GM23248 (cell line): ENCODE measurements around the gene EIF1AD. TPM values are rescaled to one million over a fixed set of nuclear protein-coding genes. Genes with fewer than 3 reads are reported as not detected.

ENCODE experiments used
- DNase-seq: peaks from one replicate; pipeline ENCODE4 v3.0.0-alpha.2; 2015
- H2AFZ ChIP-seq: fragments of 200-600 bp; sonication (generic); 2 replicates; pipeline ENCODE4 v1.6.1; 2016; ENCODE audit warnings: antibody characterized with exemption
- H3F3A ChIP-seq: fragments of 200-600 bp; sonication (generic); 2 replicates; pipeline ENCODE4 v1.6.1; 2016; ENCODE audit warnings: mild to moderate bottlenecking, antibody characterized with exemption, mixed run types; ENCODE audit not compliant: insufficient read depth
- H3K27ac ChIP-seq: fragments of 200-600 bp; sonication (generic); 2 replicates; pipeline ENCODE4 v1.5.1; 2016; ENCODE audit warnings: mild to moderate bottlenecking
- H3K27me3 ChIP-seq: fragments of 200-600 bp; sonication (generic); replicated peaks from 2 replicates; pipeline ENCODE4 v1.6.1; 2016; ENCODE audit warnings: mild to moderate bottlenecking; ENCODE audit not compliant: insufficient read depth
- H3K36me3 ChIP-seq: fragments of 200-600 bp; sonication (generic); 2 replicates; pipeline ENCODE4 v1.6.1; 2016; ENCODE audit warnings: low read depth, mild to moderate bottlenecking
- H3K4me1 ChIP-seq: fragments of 200-600 bp; sonication (generic); 2 replicates; pipeline ENCODE4 v1.6.1; 2016; ENCODE audit warnings: mild to moderate bottlenecking; ENCODE audit not compliant: insufficient read depth
- H3K4me2 ChIP-seq: fragments of 200-600 bp; sonication (generic); one replicate; pipeline ENCODE4 v1.6.1; 2016; ENCODE audit warnings: mild to moderate bottlenecking; ENCODE audit not compliant: unreplicated experiment
- H3K4me3 ChIP-seq: fragments of 200-600 bp; sonication (generic); 2 replicates; pipeline ENCODE4 v1.5.1; 2016; ENCODE audit warnings: mild to moderate bottlenecking
- H3K79me2 ChIP-seq: fragments of 200-600 bp; sonication (generic); 2 replicates; pipeline ENCODE4 v1.6.1; 2016; ENCODE audit warnings: mild to moderate bottlenecking; ENCODE audit not compliant: insufficient read depth
- H3K9ac ChIP-seq: fragments of 200-600 bp; sonication (generic); 2 replicates; pipeline ENCODE4 v1.6.1; 2016; ENCODE audit warnings: mild to moderate bottlenecking
- H3K9me2 ChIP-seq: fragments of 200-600 bp; sonication (generic); 2 replicates; pipeline ENCODE4 v1.6.1; 2016; ENCODE audit warnings: mixed run types, mild to moderate bottlenecking, moderate library complexity; ENCODE audit not compliant: insufficient read depth
- H3K9me3 ChIP-seq: fragments of 200-600 bp; sonication (generic); one replicate; pipeline ENCODE4 v1.6.1; 2017; ENCODE audit warnings: low read depth
- H4K20me1 ChIP-seq: fragments of 200-600 bp; sonication (generic); 2 replicates; pipeline ENCODE4 v1.6.0; 2016; ENCODE audit not compliant: insufficient read depth
- EZH2 ChIP-seq: fragments of 200-600 bp; sonication (generic); IDR thresholded peaks from 2 replicates; pipeline ENCODE4 v1.6.1; 2018; ENCODE audit warnings: antibody characterized with exemption, mild to moderate bottlenecking; ENCODE audit not compliant: insufficient read depth, poor library complexity, severe bottlenecking
- EZH2phosphoT487 ChIP-seq: fragments of 200-600 bp; sonication (generic); IDR thresholded peaks from 2 replicates; pipeline ENCODE4 v1.6.1; 2018; ENCODE audit warnings: antibody characterized with exemption, moderate library complexity, mild to moderate bottlenecking, low read depth; ENCODE audit not compliant: insufficient read depth
- WGBS, 2 experiments: methylation state at CpG; one replicate each; pipeline ENCODE4 v1.1.6; 2015 to 2017; ENCODE audit warnings: low lambda C conversion rate in 2 of 2, low coverage in 1 of 2; ENCODE audit errors: missing lambda C conversion rate in 2 of 2; 5-methylcytosine and 5-hydroxymethylcytosine counted together
- in situ Hi-C: fragments of 300-500 bp; cut with MboI; formaldehyde crosslinking; loops from 2 replicates; pipeline ENCODE4 v1.15.0; 2020
- polyA plus RNA-seq: library from polyadenylated mRNA; unstranded; fragments of >200 nt; fragmentation: Nextera tagmentation; extraction: Ambion mirVana; gene quantifications from 2 replicates; pipeline ENCODE4 v1.2.1, GENCODE V29; 2016
- total RNA-seq: library from RNA; depleted of rRNA; stranded (reverse); fragments of >200 nt; shearing (Covaris generic); gene quantifications from 2 replicates; pipeline ENCODE4 v1.2.3, GENCODE V29; 2014

Gene EIF1AD
- total and polyA plus RNA-seq, 2 experiments from 2014 or later: 21.6 to 22.8 TPM

GRCh38 chr11:65976216-65977176 lies 25.5 kb downstream of the EIF1AD start:
- in situ Hi-C loops: no loop called here
- no peak for TF ChIP-seq EZH2phosphoT487
- no peak for TF ChIP-seq EZH2
- Histone ChIP-seq H3K9me3 (no peaks in the 10 kb centered on the region), H4K20me1 (no peaks in the 10 kb centered on the region), H3K9me2 (no peaks in the 10 kb centered on the region), H3F3A (peaks cover 12% of the 10 kb centered on the region; the same call in 1 of the 2 replicates), H3K4me1 (no peaks in the 10 kb centered on the region), H3K4me2 (no peak overlapping the region), H3K9ac (no peak overlapping the region), H3K4me3 (no peak overlapping the region), H2AFZ (no peak overlapping the region), H3K27me3 (no peaks in the 10 kb centered on the region), H3K79me2 (no peaks in the 10 kb centered on the region), H3K36me3 (no peaks in the 10 kb centered on the region; the same call in 1 of the 2 replicates), H3K27ac (no peak overlapping the region)
- no peak for DNase-seq
- whole genome bisulfite sequencing, 2 experiments: 82 to 86% methylated on average over 41 to 43 of the region's 43 CpGs

- Histone ChIP-seq H2AFZ (no peak overlapping the region), H3K79me2 (no peaks in the 10 kb centered on the region), H3K9me2 (no peaks in the 10 kb centered on the region), H3F3A (peaks cover 13% of the 10 kb centered on the region; the same call in 1 of the 2 replicates), H3K27me3 (no peaks in the 10 kb centered on the region), H3K27ac (no peak overlapping the region), H3K9ac (no peak overlapping the region), H4K20me1 (no peaks in the 10 kb centered on the region), H3K4me1 (no peaks in the 10 kb centered on the region), H3K9me3 (no peaks in the 10 kb centered on the region), H3K4me3 (no peak overlapping the region), H3K36me3 (no peaks in the 10 kb centered on the region; the same call in 1 of the 2 replicates), H3K4me2 (no peak overlapping the region)
- no peak for TF ChIP-seq EZH2phosphoT487
- no peak for TF ChIP-seq EZH2
- WGBS, 2 experiments: 95 to 98% methylated on average over 9 of the region's 9 CpGs
- DNase-seq: no peak
- in situ Hi-C loops: no loop called here
Observed at GRCh38 chr11:65975771-65976170, 26.2 kb downstream of the EIF1AD start.

- Histone ChIP-seq H3K4me3 (no peak overlapping the region), H3K4me2 (no peak overlapping the region), H3K9ac (no peak overlapping the region), H3K9me2 (no peaks in the 10 kb centered on the region), H3K27ac (no peak overlapping the region), H3K36me3 (no peaks in the 10 kb centered on the region; the same call in 1 of the 2 replicates), H2AFZ (no peak overlapping the region), H3F3A (peaks cover 13% of the 10 kb centered on the region; the same call in 1 of the 2 replicates), H3K79me2 (peaks cover 20% of the 10 kb centered on the region), H3K9me3 (no peaks in the 10 kb centered on the region), H3K27me3 (no peaks in the 10 kb centered on the region), H3K4me1 (no peaks in the 10 kb centered on the region), H4K20me1 (no peaks in the 10 kb centered on the region)
- peak; percentile 68 for DNase-seq
- in situ Hi-C loops: no loop called here
- TF ChIP-seq EZH2phosphoT487: no peak
- TF ChIP-seq EZH2: no peak
- 66 to 71% methylated on average over 10 to 13 of the region's 13 CpGs for WGBS, 2 experiments
Observed at GRCh38 chr11:65973439-65974110, 28.4 kb downstream of the EIF1AD start.

- no peak overlapping the region for H3K27ac ChIP-seq
- no peak overlapping the region for H3K9ac ChIP-seq
- no peaks in the 10 kb centered on the region for H3K4me1 ChIP-seq
- peaks cover 26% of the 10 kb centered on the region for H3K79me2 ChIP-seq
- no peak overlapping the region for H2AFZ ChIP-seq
- 95 to 99% methylated on average over 8 of the region's 8 CpGs for WGBS, 2 experiments
- in situ Hi-C loops: no loop called here
- H3K9me3 ChIP-seq: no peaks in the 10 kb centered on the region
- H3K9me2 ChIP-seq: no peaks in the 10 kb centered on the region
- H4K20me1 ChIP-seq: no peaks in the 10 kb centered on the region
- peaks cover 13% of the 10 kb centered on the region; the same call in 1 of the 2 replicates for H3F3A ChIP-seq
- no peaks in the 10 kb centered on the region for H3K27me3 ChIP-seq
- H3K4me3 ChIP-seq: no peak overlapping the region
- no peak overlapping the region for H3K4me2 ChIP-seq
- H3K36me3 ChIP-seq: no peaks in the 10 kb centered on the region
- TF ChIP-seq EZH2 (no peak), EZH2phosphoT487 (no peak)
- no peak for DNase-seq
Observed at GRCh38 chr11:65972116-65972515, 29.8 kb downstream of the EIF1AD start.
